HEK293 (cell line): ENCODE results near the gene BAIAP2L2.

Experiments
- CTCF ChIA-PET: fragments of 350-600 bp; formaldehyde crosslinking; extraction: SDS; loops from one replicate; lab custom pipeline; 2021; ENCODE audit warnings: antibody characterized with exemption; lab: Yijun Ruan, JAX
- POLR2A ChIA-PET: fragments of 300-600 bp; formaldehyde crosslinking; extraction: SDS; loops from one replicate; lab custom pipeline; 2020; ENCODE audit warnings: antibody characterized with exemption, inconsistent platforms; lab: Yijun Ruan, JAX
- H3K27ac ChIP-seq: fragments of 200-500 bp; sonication (Bioruptor generic); 2 replicates; pipeline ENCODE4 v1.5.1; 2014; ENCODE audit warnings: low read depth, low read length, control low read depth, inconsistent platforms; ENCODE audit errors: extremely low read depth
- H3K36me3 ChIP-seq, 2 experiments: fragments of 200-500 bp in 1 of 2; sonication (Bioruptor generic) in 1 of 2; 1 replicate in 1 of 2; 2 replicates in 1 of 2; pipeline ENCODE4 v1.5.1; 2014 to 2017; ENCODE audit warnings: inconsistent platforms in 2 of 2, low read length in 2 of 2; ENCODE audit not compliant: control insufficient read depth in 2 of 2, insufficient read depth in 1 of 2
- H3K4me1 ChIP-seq: fragments of 200-500 bp; sonication (Bioruptor generic); 2 replicates; pipeline ENCODE4 v1.5.1; 2014; ENCODE audit warnings: mild to moderate bottlenecking, low read length, inconsistent platforms; ENCODE audit not compliant: control insufficient read depth, insufficient read depth
- H3K4me3 ChIP-seq: 2 replicates; pipeline ENCODE4 v1.5.1; 2011; ENCODE audit warnings: low read depth, mild to moderate bottlenecking, control low read depth, low read length, moderate library complexity
- H3K9me3 ChIP-seq: fragments of 200-500 bp; sonication (Bioruptor generic); 2 replicates; pipeline ENCODE4 v1.5.1; 2014; ENCODE audit warnings: low read depth, low read length, inconsistent platforms; ENCODE audit not compliant: control insufficient read depth, insufficient read depth
- KLF10 ChIP-seq: fragments of 450-650 bp; IDR thresholded peaks from 2 replicates; pipeline ENCODE4 v1.5.1; 2018; ENCODE audit warnings: missing biosample characterization, mild to moderate bottlenecking, missing genetic modification characterization
- KLF8 ChIP-seq: fragments of 450-650 bp; formaldehyde crosslinking; IDR thresholded peaks from 2 replicates; pipeline ENCODE4 v1.5.1; 2016; ENCODE audit warnings: missing biosample characterization, missing genetic modification characterization
- MZF1 ChIP-seq: fragments of 450-650 bp; formaldehyde crosslinking; IDR thresholded peaks from 2 replicates; pipeline ENCODE4 v1.5.1; 2017; ENCODE audit warnings: missing biosample characterization, missing genetic modification characterization, borderline replicate concordance
- OSR2 ChIP-seq: fragments of 450-650 bp; formaldehyde crosslinking; IDR thresholded peaks from 2 replicates; pipeline ENCODE4 v1.5.1; 2016; ENCODE audit warnings: missing biosample characterization, missing genetic modification characterization
- SCRT2 ChIP-seq: fragments of 450-650 bp; formaldehyde crosslinking; IDR thresholded peaks from 2 replicates; pipeline ENCODE4 v1.5.1; 2016; ENCODE audit warnings: missing biosample characterization, missing genetic modification characterization
- TRIM28 ChIP-seq: IDR thresholded peaks from 2 replicates; pipeline ENCODE4 v1.6.1; 2011; ENCODE audit warnings: low read length, control low read depth, borderline replicate concordance
- ZBTB17 ChIP-seq: fragments of 450-650 bp; formaldehyde crosslinking; IDR thresholded peaks from 2 replicates; pipeline ENCODE4 v1.5.1; 2016; ENCODE audit warnings: missing biosample characterization, missing genetic modification characterization
- ZFHX2 ChIP-seq: fragments of 450-650 bp; formaldehyde crosslinking; conservative IDR thresholded peaks from 2 replicates; pipeline ENCODE4 v1.5.1; 2016; ENCODE audit warnings: missing biosample characterization, missing genetic modification characterization
- ZNF302 ChIP-seq: fragments of 450-650 bp; formaldehyde crosslinking; IDR thresholded peaks from 2 replicates; pipeline ENCODE4 v1.5.1; 2016; ENCODE audit warnings: missing biosample characterization, missing genetic modification characterization, low read depth
- ZNF354C ChIP-seq: fragments of 450-650 bp; formaldehyde crosslinking; IDR thresholded peaks from 2 replicates; pipeline ENCODE4 v1.5.1; 2016; ENCODE audit warnings: missing biosample characterization, missing genetic modification characterization, low read depth, borderline replicate concordance
- ZNF394 ChIP-seq: fragments of 450-650 bp; formaldehyde crosslinking; IDR thresholded peaks from 2 replicates; pipeline ENCODE4 v1.5.1; 2016; ENCODE audit warnings: missing biosample characterization, missing genetic modification characterization, mild to moderate bottlenecking, moderate library complexity, borderline replicate concordance
- ZNF621 ChIP-seq: fragments of 450-650 bp; formaldehyde crosslinking; IDR thresholded peaks from 2 replicates; pipeline ENCODE4 v1.5.1; 2017; ENCODE audit warnings: missing biosample characterization, missing genetic modification characterization
- ZNF658 ChIP-seq: fragments of 450-650 bp; formaldehyde crosslinking; IDR thresholded peaks from 2 replicates; pipeline ENCODE4; 2016; ENCODE audit warnings: missing biosample characterization, missing genetic modification characterization
- ZNF76 ChIP-seq: fragments of 450-650 bp; formaldehyde crosslinking; IDR thresholded peaks from 2 replicates; pipeline ENCODE4; 2016; ENCODE audit warnings: low read depth, missing biosample characterization, missing genetic modification characterization, borderline replicate concordance
- ZNF768 ChIP-seq: fragments of 450-650 bp; formaldehyde crosslinking; IDR thresholded peaks from 2 replicates; pipeline ENCODE4 v1.5.1; 2018; ENCODE audit warnings: missing biosample characterization, mild to moderate bottlenecking, missing genetic modification characterization
- ZNF776 ChIP-seq: fragments of 450-650 bp; formaldehyde crosslinking; IDR thresholded peaks from 2 replicates; pipeline ENCODE4 v1.5.0; 2017; ENCODE audit warnings: missing biosample characterization, missing genetic modification characterization, borderline replicate concordance
- TF ChIP-seq, protein P1 (sequence below): fragments of 450-650 bp; formaldehyde crosslinking; IDR thresholded peaks from 2 replicates; pipeline ENCODE4 v1.5.1; 2017; ENCODE audit warnings: missing biosample characterization, missing genetic modification characterization
- TF ChIP-seq, protein P2 (sequence below): fragments of 450-650 bp; IDR thresholded peaks from 2 replicates; pipeline ENCODE4 v1.5.1; 2018; ENCODE audit warnings: missing biosample characterization, mild to moderate bottlenecking, missing genetic modification characterization
- TF ChIP-seq, protein P3 (sequence below): IDR thresholded peaks from 2 replicates; pipeline ENCODE4 v1.6.1; 2011; ENCODE audit warnings: mild to moderate bottlenecking, low read depth, low read length, borderline replicate concordance
- TF ChIP-seq, protein P4 (sequence below): fragments of 450-650 bp; formaldehyde crosslinking; IDR thresholded peaks from 2 replicates; pipeline ENCODE4 v1.5.1; 2016; ENCODE audit warnings: missing biosample characterization, missing genetic modification characterization

BAIAP2L2 gene

DNA sequence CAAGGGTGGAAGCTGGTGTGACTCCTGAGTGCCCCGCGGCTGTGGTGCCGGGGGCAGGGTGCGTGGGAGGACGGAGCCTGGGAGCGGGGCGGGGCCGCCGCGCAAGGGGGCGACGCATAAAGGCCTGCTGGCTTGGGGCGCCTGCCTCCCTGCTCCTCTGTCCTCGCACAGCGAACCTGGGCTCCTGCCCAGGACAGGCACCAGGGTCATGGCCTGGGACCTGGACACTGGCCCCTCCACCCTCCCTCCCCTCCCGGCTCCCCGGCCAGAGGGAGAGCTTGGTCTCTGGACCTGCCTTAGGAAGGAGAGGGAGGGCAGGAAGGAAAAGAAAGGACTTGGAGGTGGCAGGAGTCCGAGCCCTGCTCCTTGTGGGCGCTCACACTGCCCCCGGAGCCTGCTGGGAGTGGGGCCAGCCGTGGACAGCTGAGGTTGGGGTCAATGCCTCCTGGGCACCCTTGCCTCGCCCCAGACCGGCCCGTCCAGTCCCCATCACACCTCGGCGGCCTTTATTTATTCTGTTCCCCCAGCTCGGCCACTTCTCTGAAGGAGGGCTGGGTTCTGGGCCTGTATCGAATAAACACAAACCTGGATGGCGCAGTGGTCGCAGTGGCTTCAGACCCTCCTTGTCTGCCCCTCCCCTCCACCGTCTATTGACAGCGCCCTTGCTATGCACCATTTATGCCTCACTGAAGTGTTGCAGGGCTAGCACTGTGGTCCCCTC lies 35.2 kb downstream of the BAIAP2L2 start:
- CTCF ChIA-PET, result no interaction called here
- TF ChIP-seq MZF1 (tag by site-specific recombination), result no peak
- no peak for TF ChIP-seq ZNF621 (tag by site-specific recombination)
- no peak for TF ChIP-seq ZBTB17 (tag by site-specific recombination)
- no peak for TF ChIP-seq ZNF776
- TF ChIP-seq KLF10 (tag by site-specific recombination), result no peak
- TF ChIP-seq ZNF658 (tag by site-specific recombination), result no peak
- TF ChIP-seq, protein P1, sequence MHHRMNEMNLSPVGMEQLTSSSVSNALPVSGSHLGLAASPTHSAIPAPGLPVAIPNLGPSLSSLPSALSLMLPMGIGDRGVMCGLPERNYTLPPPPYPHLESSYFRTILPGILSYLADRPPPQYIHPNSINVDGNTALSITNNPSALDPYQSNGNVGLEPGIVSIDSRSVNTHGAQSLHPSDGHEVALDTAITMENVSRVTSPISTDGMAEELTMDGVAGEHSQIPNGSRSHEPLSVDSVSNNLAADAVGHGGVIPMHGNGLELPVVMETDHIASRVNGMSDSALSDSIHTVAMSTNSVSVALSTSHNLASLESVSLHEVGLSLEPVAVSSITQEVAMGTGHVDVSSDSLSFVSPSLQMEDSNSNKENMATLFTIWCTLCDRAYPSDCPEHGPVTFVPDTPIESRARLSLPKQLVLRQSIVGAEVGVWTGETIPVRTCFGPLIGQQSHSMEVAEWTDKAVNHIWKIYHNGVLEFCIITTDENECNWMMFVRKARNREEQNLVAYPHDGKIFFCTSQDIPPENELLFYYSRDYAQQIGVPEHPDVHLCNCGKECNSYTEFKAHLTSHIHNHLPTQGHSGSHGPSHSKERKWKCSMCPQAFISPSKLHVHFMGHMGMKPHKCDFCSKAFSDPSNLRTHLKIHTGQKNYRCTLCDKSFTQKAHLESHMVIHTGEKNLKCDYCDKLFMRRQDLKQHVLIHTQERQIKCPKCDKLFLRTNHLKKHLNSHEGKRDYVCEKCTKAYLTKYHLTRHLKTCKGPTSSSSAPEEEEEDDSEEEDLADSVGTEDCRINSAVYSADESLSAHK (tag by site-specific recombination), result no peak
- no peak for TF ChIP-seq ZNF302 (tag by site-specific recombination)
- TF ChIP-seq, protein P2, sequence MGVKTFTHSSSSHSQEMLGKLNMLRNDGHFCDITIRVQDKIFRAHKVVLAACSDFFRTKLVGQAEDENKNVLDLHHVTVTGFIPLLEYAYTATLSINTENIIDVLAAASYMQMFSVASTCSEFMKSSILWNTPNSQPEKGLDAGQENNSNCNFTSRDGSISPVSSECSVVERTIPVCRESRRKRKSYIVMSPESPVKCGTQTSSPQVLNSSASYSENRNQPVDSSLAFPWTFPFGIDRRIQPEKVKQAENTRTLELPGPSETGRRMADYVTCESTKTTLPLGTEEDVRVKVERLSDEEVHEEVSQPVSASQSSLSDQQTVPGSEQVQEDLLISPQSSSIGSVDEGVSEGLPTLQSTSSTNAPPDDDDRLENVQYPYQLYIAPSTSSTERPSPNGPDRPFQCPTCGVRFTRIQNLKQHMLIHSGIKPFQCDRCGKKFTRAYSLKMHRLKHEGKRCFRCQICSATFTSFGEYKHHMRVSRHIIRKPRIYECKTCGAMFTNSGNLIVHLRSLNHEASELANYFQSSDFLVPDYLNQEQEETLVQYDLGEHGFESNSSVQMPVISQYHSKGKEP (tag by site-specific recombination), result no peak
- no peak for TF ChIP-seq KLF8 (tag by site-specific recombination)
- TF ChIP-seq ZNF394 (tag by site-specific recombination), result no peak
- TF ChIP-seq OSR2 (tag by site-specific recombination), result no peak
- TF ChIP-seq TRIM28, result no peak
- TF ChIP-seq, all 188 proteins: peak for 0

DNA sequence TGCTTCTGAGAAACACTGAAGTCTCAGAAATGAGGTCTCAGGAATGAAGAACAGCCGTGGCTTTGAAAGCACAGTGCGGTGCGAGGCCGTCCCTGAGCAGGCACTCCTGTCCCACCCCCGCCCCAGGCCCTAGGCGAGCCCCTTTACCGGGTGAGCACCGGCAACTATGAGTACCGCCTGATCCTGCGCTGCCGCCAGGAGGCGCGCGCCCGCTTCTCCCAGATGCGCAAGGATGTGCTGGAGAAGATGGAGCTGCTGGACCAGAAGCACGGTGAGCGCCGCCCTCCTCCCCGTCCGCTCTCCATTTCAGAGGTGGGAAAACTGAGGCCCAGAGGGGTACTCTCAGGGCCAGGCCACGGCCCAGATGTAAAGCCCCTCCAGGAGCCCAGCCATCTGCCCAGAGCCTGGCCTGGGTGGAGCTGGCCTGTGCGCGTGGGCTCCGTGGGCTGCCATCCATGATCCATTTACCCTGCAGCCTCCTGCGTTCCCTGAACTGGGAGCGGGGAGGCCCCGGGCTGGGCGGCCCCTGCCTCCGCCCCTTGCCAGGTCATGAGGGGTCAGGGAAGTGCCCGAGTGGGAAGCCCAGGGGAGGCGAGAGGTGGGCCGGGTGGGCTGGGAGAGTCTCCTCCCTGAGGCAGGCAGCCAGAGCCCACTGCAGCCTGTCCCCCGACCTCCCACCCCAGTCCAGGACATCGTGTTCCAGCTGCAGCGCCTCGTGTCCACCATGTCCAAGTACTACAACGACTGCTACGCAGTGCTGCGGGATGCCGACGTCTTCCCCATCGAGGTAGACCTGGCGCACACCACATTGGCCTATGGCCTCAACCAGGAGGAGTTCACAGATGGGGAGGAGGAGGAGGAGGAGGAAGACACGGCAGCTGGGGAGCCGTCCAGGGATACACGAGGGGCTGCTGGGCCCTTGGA lies 36.0 kb downstream of the BAIAP2L2 start:
- TF ChIP-seq, protein P3, sequence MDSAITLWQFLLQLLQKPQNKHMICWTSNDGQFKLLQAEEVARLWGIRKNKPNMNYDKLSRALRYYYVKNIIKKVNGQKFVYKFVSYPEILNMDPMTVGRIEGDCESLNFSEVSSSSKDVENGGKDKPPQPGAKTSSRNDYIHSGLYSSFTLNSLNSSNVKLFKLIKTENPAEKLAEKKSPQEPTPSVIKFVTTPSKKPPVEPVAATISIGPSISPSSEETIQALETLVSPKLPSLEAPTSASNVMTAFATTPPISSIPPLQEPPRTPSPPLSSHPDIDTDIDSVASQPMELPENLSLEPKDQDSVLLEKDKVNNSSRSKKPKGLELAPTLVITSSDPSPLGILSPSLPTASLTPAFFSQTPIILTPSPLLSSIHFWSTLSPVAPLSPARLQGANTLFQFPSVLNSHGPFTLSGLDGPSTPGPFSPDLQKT, result no peak
- TF ChIP-seq ZNF394 (tag by site-specific recombination) (no peak), ZNF354C (tag by site-specific recombination) (no peak), ZNF776 (no peak), ZNF76 (tag by site-specific recombination) (no peak), SCRT2 (no peak), ZFHX2 (tag by site-specific recombination) (no peak), ZNF768 (tag by site-specific recombination) (no peak), KLF10 (tag by site-specific recombination) (no peak), MZF1 (tag by site-specific recombination) (no peak), OSR2 (tag by site-specific recombination) (no peak)
- TF ChIP-seq, protein P4, sequence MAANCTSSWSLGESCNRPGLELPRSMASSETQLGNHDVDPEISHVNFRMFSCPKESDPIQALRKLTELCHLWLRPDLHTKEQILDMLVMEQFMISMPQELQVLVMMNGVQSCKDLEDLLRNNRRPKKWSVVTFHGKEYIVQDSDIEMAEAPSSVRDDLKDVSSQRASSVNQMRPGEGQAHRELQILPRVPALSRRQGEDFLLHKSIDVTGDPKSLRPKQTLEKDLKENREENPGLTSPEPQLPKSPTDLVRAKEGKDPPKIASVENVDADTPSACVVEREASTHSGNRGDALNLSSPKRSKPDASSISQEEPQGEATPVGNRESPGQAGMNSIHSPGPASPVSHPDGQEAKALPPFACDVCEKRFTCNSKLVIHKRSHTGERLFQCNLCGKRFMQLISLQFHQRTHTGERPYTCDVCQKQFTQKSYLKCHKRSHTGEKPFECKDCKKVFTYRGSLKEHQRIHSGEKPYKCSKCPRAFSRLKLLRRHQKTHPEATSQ (tag by site-specific recombination), result no peak
- H3K9me3 ChIP-seq, result no peaks in the 10 kb centered on the region
- no peaks in the 10 kb centered on the region for H3K4me1 ChIP-seq
- POLR2A ChIA-PET, result no interaction called here
- H3K4me3 ChIP-seq, result no peak overlapping the region
- H3K36me3 ChIP-seq, result peaks cover 3 to 64% of the 10 kb centered on the region in 2 experiments; a peak in 2 of 3 replicates
- CTCF ChIA-PET, result interaction anchor here (1.5 kb wide), 1 partner anchor 26 kb away, joined by 3 read pairs; no protein-coding TSS in a partner anchor
- no peak overlapping the region for H3K27ac ChIP-seq

More for the DNA sequence above, 35.2 kb downstream of the BAIAP2L2 start:
- POLR2A ChIA-PET, result interaction anchor here (0.6 kb wide), 1 partner anchor 230 kb away, joined by 4 read pairs; no protein-coding TSS in a partner anchor
- Histone ChIP-seq H3K27ac (no peak overlapping the region), H3K4me3 (no peak overlapping the region), H3K4me1 (no peaks in the 10 kb centered on the region), H3K9me3 (no peaks in the 10 kb centered on the region), H3K36me3 (peaks cover 3 to 63% of the 10 kb centered on the region in 2 experiments; a peak in 2 of 3 replicates)
